CD4-positive, CD25-positive, alpha-beta regulatory T cell (primary cell): ENCODE measurements around the gene TCF4. TPM values are rescaled to one million over a fixed set of nuclear protein-coding genes. Genes with fewer than 3 reads are reported as not detected.

Experiments used
- ATAC-seq, 2 donors: fragments of 150-1000 bp; cut with Tn5 transposase; one replicate each; pipeline ENCODE4 v1.10.0; 2021; ENCODE audit warnings: low read depth in 2 of 2, moderate number of reproducible peaks in 2 of 2, moderate library complexity in 1 of 2
- DNase-seq, 3 donors: peaks; one replicate each; pipeline versions ENCODE4 v3.0.0 to v3.0.0-alpha.2; 2012 to 2022; ENCODE audit warnings: mixed read lengths in 1 of 3
- H3K27ac ChIP-seq: one replicate; pipeline ENCODE4 v1.7.0; 2013; ENCODE audit warnings: mild to moderate bottlenecking, low read length; ENCODE audit not compliant: insufficient read depth, poor library complexity, severe bottlenecking
- H3K27me3 ChIP-seq: one replicate; pipeline ENCODE4 v1.7.0; 2013; ENCODE audit warnings: low read length; ENCODE audit not compliant: control insufficient read depth, insufficient read depth
- H3K36me3 ChIP-seq: one replicate; pipeline ENCODE4 v1.7.0; 2013; ENCODE audit warnings: mild to moderate bottlenecking, low read length, moderate library complexity; ENCODE audit not compliant: control insufficient read depth, insufficient read depth
- H3K4me1 ChIP-seq: 2 replicates; pipeline ENCODE4 v1.7.0; 2013; ENCODE audit warnings: mild to moderate bottlenecking, low read length; ENCODE audit not compliant: insufficient read depth, control insufficient read depth, poor library complexity, severe bottlenecking
- H3K4me3 ChIP-seq: one replicate; pipeline ENCODE4 v1.7.0; 2013; ENCODE audit warnings: low read depth, mild to moderate bottlenecking, low read length, moderate library complexity
- H3K9me3 ChIP-seq, 2 experiments: 1 replicate in 1 of 2; 2 replicates in 1 of 2; pipeline ENCODE4 v1.7.0; 2013; ENCODE audit warnings: low read length in 2 of 2, mild to moderate bottlenecking in 1 of 2, moderate library complexity in 1 of 2; ENCODE audit not compliant: control insufficient read depth in 2 of 2
- H3K27ac Mint-ChIP-seq, 3 donors: one replicate each; pipeline ENCODE4 v1.8.0; 2020 to 2022; ENCODE audit warnings: mild to moderate bottlenecking in 3 of 3, mixed read lengths in 3 of 3, moderate library complexity in 2 of 3
- H3K27me3 Mint-ChIP-seq: one replicate; pipeline ENCODE4 v1.8.0; 2022; ENCODE audit warnings: mild to moderate bottlenecking, mixed read lengths
- H3K36me3 Mint-ChIP-seq: one replicate; pipeline ENCODE4 v1.8.0; 2020; ENCODE audit warnings: mixed read lengths
- H3K4me1 Mint-ChIP-seq, 4 donors: one replicate each; pipeline ENCODE4 v1.8.0; 2020 to 2022; ENCODE audit warnings: mixed read lengths in 4 of 4, mild to moderate bottlenecking in 1 of 4
- H3K4me3 Mint-ChIP-seq, 4 donors: one replicate each; pipeline ENCODE4 v1.8.0; 2020 to 2022; ENCODE audit warnings: mild to moderate bottlenecking in 4 of 4, mixed read lengths in 4 of 4, moderate library complexity in 3 of 4
- H3K9me3 Mint-ChIP-seq, 7 donors: one replicate each; pipeline ENCODE4 v1.8.0; 2020 to 2022; ENCODE audit warnings: mixed read lengths in 7 of 7, mild to moderate bottlenecking in 3 of 7, moderate library complexity in 2 of 7
- polyA plus RNA-seq, 4 donors: library from polyadenylated mRNA; unstranded; fragments of 300-500 nt; fragmentation: Illumina TruSeq; gene quantifications; one replicate each; pipeline ENCODE4 v1.2.3, GENCODE V29; 2021
- total RNA-seq: library from RNA; stranded (reverse); gene quantifications from one replicate; pipeline ENCODE4 v1.2.3, GENCODE V29; 2022

The TCF4 gene
- total and polyA plus RNA-seq, 5 donors from 2014 or later = 0.06 to 2.4 (median 0.92) TPM

- no peak for ATAC-seq
- Histone ChIP-seq H3K36me3 (no peaks in the 10 kb centered on the region), H3K27ac (no peak overlapping the region), H3K4me1 (peaks cover 5% of the 10 kb centered on the region), H3K27me3 (peaks cover 25% of the 10 kb centered on the region), H3K4me3 (no peak overlapping the region), H3K9me3 (no peaks in the 10 kb centered on the region)
- peaks cover 48% of the 10 kb centered on the region for H3K27me3 Mint-ChIP-seq
- no peaks in the 10 kb centered on the region for H3K36me3 Mint-ChIP-seq
- H3K27ac Mint-ChIP-seq = no peak overlapping the region
- peak overlapping the region in 2 of 4 donors; percentile 16 for H3K4me3 Mint-ChIP-seq
- H3K4me1 Mint-ChIP-seq = peaks cover 5 to 30% (median 9%) of the 10 kb centered on the region in 4 donors
- peaks cover 0 to 11% (median 2%) of the 10 kb centered on the region in 7 donors for H3K9me3 Mint-ChIP-seq
- DNase-seq = no peak
These were observed 2.7 kb downstream of the TCF4 start for GRCh38 chr18:55585065-55585919.

GRCh38 chr18:55584201-55584600 is 3.8 kb downstream of the TCF4 start:
- H3K27ac Mint-ChIP-seq = no peak overlapping the region
- no peak overlapping the region for H3K4me3 Mint-ChIP-seq
- DNase-seq = no peak
- H3K27me3 Mint-ChIP-seq = peaks cover 37% of the 10 kb centered on the region
- Histone ChIP-seq H3K27me3 (peaks cover 22% of the 10 kb centered on the region), H3K27ac (no peak overlapping the region), H3K36me3 (no peaks in the 10 kb centered on the region), H3K4me3 (no peak overlapping the region), H3K4me1 (peaks cover 5% of the 10 kb centered on the region), H3K9me3 (no peaks in the 10 kb centered on the region)
- peaks cover 3 to 23% (median 9%) of the 10 kb centered on the region in 4 donors for H3K4me1 Mint-ChIP-seq
- no peaks in the 10 kb centered on the region for H3K36me3 Mint-ChIP-seq
- no peak for ATAC-seq
- H3K9me3 Mint-ChIP-seq = peaks cover 0 to 11% (median 0%) of the 10 kb centered on the region in 7 donors

GRCh38 chr18:55582325-55582724 is 5.7 kb downstream of the TCF4 start:
- Mint-ChIP-seq H3K9me3 (peaks cover 0 to 9% (median 0%) of the 10 kb centered on the region in 7 donors), H3K4me3 (no peak overlapping the region), H3K27ac (no peak overlapping the region), H3K4me1 (peaks cover 0 to 12% (median 5%) of the 10 kb centered on the region in 4 donors), H3K36me3 (no peaks in the 10 kb centered on the region), H3K27me3 (peaks cover 25% of the 10 kb centered on the region)
- DNase-seq (no peak), ATAC-seq (no peak)
- Histone ChIP-seq H3K9me3 (no peaks in the 10 kb centered on the region), H3K27me3 (peaks cover 12% of the 10 kb centered on the region), H3K4me3 (no peak overlapping the region), H3K4me1 (peaks cover 2% of the 10 kb centered on the region), H3K27ac (no peak overlapping the region), H3K36me3 (no peaks in the 10 kb centered on the region)

GRCh38 chr18:55579501-55580270 is 8.3 kb downstream of the TCF4 start:
- Histone ChIP-seq H3K27me3 (no peaks in the 10 kb centered on the region), H3K36me3 (no peaks in the 10 kb centered on the region), H3K4me3 (no peak overlapping the region), H3K27ac (no peak overlapping the region), H3K4me1 (no peaks in the 10 kb centered on the region), H3K9me3 (no peaks in the 10 kb centered on the region)
- ATAC-seq (no peak), DNase-seq (no peak)
- Mint-ChIP-seq H3K4me1 (no peaks in the 10 kb centered on the region), H3K27ac (no peak overlapping the region), H3K27me3 (peaks cover 4% of the 10 kb centered on the region), H3K4me3 (no peak overlapping the region), H3K36me3 (no peaks in the 10 kb centered on the region), H3K9me3 (peaks cover 0 to 5% (median 0%) of the 10 kb centered on the region in 7 donors)

GRCh38 chr18:55577812-55578539 is 10.0 kb downstream of the TCF4 start:
- Mint-ChIP-seq H3K27ac (no peak overlapping the region), H3K27me3 (peaks cover 4% of the 10 kb centered on the region), H3K36me3 (no peaks in the 10 kb centered on the region), H3K4me1 (no peaks in the 10 kb centered on the region), H3K4me3 (no peak overlapping the region), H3K9me3 (peaks cover 0 to 2% (median 0%) of the 10 kb centered on the region in 7 donors)
- no peak overlapping the region for H3K4me3 ChIP-seq
- H3K27ac ChIP-seq = no peak overlapping the region
- no peak for ATAC-seq
- no peaks in the 10 kb centered on the region for H3K27me3 ChIP-seq
- H3K36me3 ChIP-seq = no peaks in the 10 kb centered on the region
- DNase-seq = no peak
- H3K4me1 ChIP-seq = no peaks in the 10 kb centered on the region
- H3K9me3 ChIP-seq = no peaks in the 10 kb centered on the region

- Mint-ChIP-seq H3K4me3 (no peak overlapping the region), H3K36me3 (no peaks in the 10 kb centered on the region), H3K9me3 (peaks cover 0 to 6% (median 0%) of the 10 kb centered on the region in 7 donors), H3K4me1 (no peaks in the 10 kb centered on the region), H3K27ac (no peak overlapping the region), H3K27me3 (no peaks in the 10 kb centered on the region)
- Histone ChIP-seq H3K4me1 (no peaks in the 10 kb centered on the region), H3K27me3 (no peaks in the 10 kb centered on the region), H3K36me3 (no peaks in the 10 kb centered on the region), H3K27ac (no peak overlapping the region), H3K4me3 (no peak overlapping the region), H3K9me3 (no peaks in the 10 kb centered on the region)
- ATAC-seq = no peak
- no peak for DNase-seq
These were observed 12.0 kb downstream of the TCF4 start for GRCh38 chr18:55576001-55576400.

GRCh38 chr18:55575066-55575465 is 12.9 kb downstream of the TCF4 start:
- ATAC-seq (no peak), DNase-seq (no peak)
- no peaks in the 10 kb centered on the region for H3K27me3 ChIP-seq
- H3K4me1 ChIP-seq = no peaks in the 10 kb centered on the region
- no peaks in the 10 kb centered on the region for H3K9me3 ChIP-seq
- Mint-ChIP-seq H3K36me3 (no peaks in the 10 kb centered on the region), H3K27ac (no peak overlapping the region), H3K4me3 (no peak overlapping the region), H3K9me3 (peaks cover 0 to 6% (median 0%) of the 10 kb centered on the region in 7 donors), H3K27me3 (no peaks in the 10 kb centered on the region), H3K4me1 (no peaks in the 10 kb centered on the region)
- H3K27ac ChIP-seq = no peak overlapping the region
- H3K36me3 ChIP-seq = no peaks in the 10 kb centered on the region
- H3K4me3 ChIP-seq = no peak overlapping the region
